Measurements from ENCODE around the gene ADGRG6. TPM values are rescaled to one million over a fixed set of nuclear protein-coding genes. Genes with fewer than 3 reads are reported as not detected.

ADGRG6 gene
- total RNA-seq, 1 donor from 2014 or later: 145 TPM

DNA sequence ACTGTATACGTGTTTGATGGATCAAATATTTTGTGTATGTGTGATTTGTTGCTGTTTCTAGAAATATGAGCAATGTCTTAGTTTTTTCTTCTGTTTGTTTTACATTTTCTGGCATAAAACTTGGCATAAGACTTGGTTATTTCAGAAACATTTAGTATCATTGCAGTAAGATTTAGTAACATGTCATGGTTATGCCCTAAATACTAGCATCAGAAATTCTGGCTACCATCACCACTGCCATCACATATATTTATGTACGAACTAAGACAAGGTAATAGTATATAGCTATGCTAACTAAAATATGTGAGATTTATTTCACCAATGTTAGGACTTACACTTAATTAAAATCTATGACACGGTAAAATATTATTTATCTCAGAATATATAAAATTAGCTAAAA is 10.3 kb upstream of the ADGRG6 start:
- no peak for DNase-seq (ENCODE audit: low spot score)

DNA sequence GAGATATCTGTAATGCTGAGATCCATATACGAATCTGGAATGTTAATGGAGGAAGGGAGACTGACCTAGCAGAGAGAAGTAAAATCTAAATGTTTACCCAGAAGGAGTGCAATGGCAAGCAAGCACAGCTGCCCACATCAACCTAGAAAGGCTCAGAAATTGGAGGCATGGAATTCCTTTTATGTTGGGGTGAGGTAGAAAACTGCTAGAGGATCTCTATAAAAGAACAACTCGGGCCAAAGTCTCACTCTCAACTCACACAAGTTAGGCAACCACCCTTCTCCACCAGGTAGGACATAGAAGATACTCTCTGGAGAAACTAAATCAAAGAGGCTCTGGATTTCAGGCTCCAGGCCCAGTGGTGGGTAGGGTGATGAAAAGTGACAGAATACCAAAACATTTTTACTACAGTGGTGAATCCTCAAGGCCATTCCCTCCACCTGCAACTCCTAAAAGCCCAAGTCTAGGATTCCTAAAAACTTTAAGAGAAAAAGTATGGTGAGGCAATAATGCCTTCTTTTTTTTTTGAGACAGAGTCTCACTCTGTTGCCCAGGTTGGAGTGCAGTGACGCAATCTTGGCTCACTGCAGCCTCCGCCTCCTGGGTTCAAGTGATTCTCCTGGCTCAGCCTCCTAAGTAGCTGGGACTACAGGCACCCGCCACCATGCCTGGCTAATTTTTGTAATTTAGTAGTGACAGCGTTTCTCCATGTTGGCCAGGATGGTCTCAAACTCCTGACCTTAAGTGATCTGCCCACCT is 9.5 kb upstream of the ADGRG6 start:
- DNase-seq (ENCODE audit: low spot score): no peak

DNA sequence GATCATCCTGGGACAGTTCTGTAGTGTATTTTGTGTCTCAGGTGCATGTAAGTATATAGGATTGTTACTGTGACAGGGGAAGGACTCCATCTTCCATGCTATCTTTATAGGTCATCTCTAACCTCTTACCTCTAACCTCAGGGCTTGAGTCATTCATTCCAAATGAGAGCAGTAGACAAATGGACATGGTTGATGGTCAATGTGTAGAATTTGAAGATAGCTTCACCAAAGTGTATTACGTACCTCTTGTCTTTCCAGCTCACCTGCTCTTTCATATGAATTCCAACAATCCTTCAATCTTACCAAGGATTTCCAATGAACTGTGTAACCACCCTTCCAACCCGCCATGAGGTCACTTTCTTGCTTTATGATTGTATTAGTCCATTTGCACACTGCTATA is 8.7 kb upstream of the ADGRG6 start:
- DNase-seq (ENCODE audit: low spot score): no peak

DNA sequence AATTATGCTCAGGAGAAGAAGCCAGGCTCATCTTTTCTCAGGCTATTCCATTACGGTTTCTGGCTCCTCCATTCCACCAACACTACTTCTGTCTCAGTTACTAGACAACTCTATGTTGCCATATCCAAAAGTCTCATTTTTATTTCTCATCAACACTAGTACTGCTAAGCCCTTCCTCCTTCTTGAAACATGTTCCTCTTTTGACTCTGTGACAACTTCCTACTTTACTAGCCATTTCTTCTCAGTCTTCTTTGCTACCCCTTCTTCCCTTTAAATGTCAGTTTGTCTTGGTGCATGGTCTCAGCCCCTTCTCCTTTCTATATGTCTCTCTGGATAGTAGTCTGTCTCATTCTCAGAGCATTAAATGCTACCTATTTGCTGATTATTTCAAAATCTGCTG is 7.1 kb upstream of the ADGRG6 start:
- no peak for DNase-seq (ENCODE audit: low spot score)

DNA sequence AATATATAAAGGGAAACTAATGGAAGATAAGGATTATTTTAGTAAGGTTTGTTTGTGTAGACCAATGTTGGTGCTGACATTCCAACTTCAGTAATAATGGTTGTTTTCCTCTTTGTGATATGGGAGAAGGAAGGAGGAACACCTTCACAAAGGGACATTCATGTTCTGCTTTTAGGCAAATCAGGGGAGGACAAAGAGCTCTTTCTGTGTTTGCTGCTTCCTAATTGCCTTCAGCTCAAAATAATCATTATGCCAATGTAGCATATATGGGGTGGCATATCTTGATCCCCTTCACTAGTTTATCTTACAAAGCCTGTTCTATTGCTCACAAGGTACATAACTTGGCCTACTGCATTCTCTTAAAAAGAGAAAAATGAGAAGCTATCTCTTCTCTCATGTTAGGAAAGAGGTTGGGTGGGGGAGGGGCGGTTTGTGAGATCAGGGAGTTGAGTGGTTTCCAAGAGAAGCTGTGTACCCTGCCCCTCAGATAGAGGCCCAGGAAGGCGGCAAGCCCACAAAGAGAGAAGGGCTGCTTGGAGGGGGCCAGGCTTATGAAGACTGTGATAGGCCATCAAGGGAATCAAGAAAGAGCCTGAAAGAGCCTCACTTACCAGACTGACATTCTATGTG is 4.7 kb upstream of the ADGRG6 start:
- no peak for DNase-seq (ENCODE audit: low spot score)

DNA sequence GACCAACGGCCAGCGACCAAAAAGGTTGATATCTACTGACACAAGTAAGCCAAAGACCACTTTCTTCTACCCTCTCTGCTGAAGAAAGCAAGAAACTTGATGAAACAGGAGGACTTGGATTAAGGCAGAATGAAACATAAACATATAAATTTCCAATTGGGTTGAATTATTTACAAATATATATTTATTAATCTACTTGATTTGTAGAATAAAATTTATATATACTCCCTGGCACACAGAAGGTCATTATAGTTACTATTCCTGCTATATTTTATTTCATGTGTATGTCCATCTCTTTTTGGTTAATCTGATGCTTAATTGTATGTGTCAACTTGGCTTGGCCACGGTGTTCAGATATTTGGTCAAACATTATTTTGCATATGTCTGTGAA is 4.2 kb upstream of the ADGRG6 start:
- no peak for DNase-seq (ENCODE audit: low spot score)

DNA sequence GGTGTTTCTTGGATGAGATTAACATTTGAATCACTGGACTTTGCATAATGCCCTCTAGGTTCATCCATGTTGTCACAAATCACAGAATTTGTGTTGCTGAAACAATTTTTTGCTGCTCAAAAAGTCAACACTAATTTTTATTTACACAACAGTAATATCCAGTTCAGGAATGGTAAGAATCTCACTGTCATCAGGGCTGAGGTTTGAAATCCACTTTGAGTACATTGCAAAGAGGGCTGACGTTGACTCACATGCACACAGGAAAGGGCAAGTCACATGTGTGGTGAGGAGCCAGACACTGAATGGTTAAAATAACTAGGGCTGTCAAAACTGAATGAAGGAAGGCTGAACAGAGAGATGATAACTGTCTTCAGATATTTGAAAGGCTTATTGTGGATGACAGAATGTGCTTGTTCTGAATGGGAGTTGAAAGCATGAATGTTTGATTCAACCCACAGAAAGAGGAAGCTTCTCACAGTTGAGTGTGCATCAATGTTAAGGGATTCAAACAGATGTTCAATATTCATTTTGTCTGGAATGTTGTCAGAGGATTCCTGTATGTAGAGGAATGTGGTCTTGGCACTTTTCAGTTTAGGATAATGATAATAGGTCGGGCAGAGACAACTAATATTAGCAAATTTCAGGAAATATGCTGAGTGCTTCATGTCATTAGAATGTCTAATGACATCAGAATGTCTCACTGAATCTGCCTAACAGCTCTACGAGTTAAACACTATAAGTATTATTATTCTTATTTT is 3.6 kb upstream of the ADGRG6 start:
- DNase-seq (ENCODE audit: low spot score): no peak

DNA sequence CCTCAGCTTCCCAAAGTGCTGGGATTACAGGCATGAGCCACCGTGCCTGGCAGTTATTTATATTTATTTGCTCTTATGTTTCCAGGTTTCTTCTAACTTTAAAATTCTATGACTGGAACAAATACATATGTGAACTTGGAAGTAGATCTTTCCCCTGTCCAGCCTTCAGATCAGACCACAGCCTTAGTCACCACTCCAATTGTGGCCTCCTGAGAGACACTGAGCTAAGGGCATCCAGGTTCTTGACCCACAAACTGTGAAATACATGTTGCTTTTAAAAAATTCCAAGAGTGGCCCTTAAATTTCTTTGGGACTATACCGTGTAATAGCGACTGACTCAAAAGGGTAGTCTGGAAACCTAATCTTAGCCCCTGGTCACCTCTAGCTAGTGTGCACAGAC is 1.5 kb upstream of the ADGRG6 start:
- no peak for DNase-seq (ENCODE audit: low spot score)

DNA sequence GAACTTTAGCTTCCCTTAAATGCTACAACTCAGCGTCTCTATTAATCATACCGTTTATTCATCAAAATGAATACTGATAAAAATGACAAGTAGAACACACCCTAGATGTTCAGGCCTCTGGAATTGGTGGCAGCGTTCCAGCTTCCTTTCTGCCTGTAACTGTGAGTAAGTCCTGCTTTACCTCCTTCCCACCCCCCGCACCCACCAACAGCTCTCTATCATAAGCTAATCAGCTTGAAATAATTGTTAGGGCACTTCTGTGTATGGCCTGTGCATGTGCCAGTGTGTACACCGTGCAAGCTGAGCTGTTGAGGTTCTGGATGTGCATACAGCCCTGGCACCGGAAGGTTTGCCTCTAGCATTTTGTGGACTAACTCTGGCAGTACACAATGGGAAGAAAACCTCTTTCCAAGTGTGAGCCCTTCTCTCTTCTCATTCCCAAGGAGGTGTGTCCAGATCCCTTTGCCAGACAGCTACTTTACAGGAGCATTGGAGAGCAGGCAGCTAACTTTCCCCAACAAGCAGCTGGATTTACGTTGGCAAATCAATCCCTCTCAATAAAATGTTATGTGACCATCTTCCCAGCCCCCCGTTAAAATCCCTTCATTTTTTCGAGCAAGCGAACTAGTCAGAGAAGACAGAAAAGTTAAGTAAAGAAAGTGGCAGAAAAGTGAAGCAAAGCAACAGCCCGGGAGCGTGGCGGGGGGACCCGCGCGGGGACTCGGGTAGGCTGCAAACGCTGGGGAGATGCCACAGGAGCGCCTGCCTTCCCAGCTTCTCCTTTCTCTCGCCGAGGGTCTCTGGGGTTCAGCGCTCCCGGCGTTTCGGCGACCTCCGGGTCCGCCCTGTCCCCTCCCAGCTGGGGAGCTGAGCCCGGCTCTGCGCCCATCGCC is 803 bp upstream of the ADGRG6 start:
- DNase-seq (ENCODE audit: low spot score): peak; percentile 68

DNA sequence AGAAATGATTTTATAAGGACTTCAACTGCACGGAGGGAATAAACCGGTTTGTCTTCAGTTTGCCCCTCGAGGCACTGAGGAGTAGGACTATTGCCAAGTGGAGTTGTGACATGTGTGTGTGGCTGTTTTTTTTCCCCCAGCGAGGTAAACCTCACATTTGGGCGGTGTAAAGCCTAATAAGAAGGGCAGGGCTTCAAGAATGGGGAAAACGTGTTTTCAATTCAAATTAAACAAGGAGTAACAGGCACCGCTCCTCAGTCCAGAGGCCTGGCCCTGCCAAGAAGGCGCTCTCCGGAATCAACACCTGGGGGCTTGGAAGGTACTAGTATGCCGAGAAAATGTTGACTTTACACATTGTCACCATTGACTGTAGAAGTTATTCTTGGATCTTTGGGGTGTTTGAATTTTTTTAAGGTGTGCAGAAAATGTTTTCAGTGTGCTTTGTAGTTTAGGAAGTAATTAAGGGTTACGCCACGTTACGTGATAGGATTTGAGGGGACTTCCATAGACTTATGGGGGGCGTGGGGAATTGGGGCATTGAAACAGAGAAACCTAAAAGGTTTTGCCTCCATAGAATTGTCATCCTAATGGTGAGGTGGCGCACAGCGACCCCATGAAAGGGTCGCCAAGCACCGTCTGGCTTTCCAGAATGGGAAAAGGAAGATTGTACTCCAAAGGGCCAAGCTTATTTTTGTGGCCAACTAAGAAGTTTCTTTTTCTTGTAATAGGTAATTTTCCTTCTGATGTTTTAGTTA is 791 bp downstream of the ADGRG6 start:
- DNase-seq (ENCODE audit: low spot score): peak; percentile 73

DNA sequence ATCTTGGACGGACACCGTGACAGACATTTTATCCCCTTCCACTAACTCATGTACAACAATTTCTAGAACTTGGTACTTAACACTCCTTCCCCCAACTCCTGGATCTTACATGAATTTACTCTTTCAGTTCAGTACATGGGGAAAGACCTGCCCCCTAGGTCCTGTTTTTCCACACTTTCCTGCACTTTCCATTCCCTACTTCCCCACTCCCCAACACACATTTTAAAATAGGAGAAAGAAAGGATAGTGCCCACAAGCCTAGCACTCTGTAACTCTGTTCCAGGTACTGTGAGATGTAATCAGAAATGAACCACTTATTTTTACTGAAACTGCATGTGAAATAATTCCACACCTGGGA is 1.3 kb downstream of the ADGRG6 start:
- DNase-seq (ENCODE audit: low spot score): no peak

DNA sequence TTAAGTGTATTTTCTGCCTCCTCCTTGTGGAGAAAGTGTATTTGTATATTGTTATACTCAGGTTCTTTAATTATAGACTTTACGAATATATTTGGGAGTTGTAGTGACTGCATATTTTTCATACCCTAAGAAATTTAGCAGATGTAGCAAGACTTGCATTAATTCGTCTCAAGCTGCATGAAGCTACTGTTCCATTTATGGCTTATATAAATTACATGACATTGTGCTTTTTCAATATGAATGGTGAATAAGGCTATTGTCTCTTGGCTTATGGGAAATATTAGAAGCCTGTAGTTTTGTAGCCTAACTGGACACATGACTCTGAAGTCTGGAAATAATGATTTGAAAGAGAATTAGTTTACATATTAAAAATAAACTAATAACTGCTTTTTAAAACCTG is 2.4 kb downstream of the ADGRG6 start:
- DNase-seq (ENCODE audit: low spot score): no peak

DNA sequence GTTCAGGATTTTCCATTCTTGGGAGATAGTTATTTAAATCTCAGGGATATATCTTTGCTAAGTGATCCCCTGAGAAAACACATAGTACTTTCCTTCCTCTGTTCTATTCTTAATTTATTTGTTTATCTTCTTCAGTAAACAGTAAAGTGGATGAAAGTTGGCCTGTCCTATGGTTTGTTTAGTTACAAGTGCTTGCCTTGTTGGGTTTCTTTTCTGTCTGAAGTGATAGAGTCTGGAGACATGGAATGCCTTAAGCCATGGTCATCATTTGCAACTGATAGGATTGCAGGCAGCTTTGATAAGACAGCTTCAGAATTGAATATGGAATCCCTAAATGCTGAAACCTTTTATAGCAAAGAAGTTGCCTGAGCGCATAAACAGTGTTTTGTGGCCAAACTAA is 4.9 kb downstream of the ADGRG6 start:
- DNase-seq (ENCODE audit: low spot score): no peak

DNA sequence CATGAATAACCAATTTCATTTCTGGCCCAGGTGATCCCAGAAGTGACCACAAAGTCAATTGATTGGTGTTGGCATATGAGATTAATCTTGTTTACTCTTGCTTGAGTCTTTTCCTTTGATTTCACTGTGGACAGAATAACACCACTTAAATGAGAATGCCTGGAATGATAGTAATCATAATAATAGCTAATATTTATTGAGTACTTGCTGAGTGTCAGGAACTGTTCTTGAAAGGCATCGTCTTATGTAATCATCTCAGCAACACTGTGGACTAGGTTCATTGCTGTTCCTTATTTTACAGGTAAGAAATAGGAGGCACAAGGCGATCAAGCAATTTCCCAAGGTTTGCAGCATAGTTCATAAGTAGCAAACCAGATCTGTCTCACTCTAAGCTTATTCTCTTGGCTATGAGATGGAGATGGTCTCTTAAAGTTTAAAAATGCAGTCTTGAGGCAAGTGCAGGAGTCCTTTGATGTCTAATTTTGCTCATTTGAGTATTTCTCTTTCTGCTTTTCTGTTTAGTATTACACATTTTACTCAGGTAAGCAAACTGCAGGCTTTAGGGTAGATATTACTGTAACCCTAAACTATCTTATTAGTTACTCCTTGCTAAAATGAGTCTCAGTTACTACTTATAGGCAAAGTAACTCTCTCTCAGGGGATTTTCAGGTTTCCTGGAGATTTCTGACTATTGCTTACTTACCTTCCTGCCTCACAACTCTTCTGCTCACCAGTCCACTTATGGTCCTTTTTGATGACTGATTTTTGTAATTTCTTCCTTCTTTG is 6.3 kb downstream of the ADGRG6 start:
- DNase-seq (ENCODE audit: low spot score): no peak

DNA sequence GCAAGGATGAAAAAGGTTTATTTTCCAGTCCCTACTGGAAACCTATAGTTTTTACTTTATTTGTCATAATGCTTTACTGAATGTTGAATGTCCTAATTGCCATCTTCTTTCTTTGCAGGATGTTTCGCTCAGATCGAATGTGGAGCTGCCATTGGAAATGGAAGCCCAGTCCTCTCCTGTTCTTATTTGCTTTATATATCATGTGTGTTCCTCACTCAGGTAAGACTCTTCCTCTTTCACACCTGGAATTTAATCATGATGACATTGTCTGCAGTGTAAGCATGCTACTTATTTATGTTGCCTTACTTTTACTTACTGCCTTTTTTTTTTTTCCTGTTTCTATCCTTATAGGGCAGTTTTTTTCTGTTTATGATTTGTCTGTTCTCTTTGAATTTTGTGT is 7.6 kb downstream of the ADGRG6 start:
- DNase-seq (ENCODE audit: low spot score): no peak

DNA sequence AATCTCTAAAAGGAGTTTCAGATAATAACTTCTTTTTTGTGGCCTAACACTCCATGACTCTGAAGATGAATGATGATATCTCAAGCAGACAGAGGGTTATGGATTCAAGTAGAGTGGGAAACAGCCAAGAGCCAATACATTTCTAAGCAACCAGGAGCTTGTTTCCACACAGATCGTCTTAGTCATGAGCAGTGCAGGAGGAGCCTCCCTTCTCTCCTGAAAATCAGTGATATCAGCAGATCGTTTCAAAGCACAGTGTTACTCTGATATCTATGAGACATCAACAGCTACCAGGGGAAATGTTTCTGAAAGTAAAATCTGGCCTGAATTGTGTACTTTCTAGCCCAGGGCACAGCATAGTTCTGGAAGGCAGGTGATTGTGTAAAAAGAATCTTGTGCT is 11.5 kb downstream of the ADGRG6 start:
- DNase-seq (ENCODE audit: low spot score): no peak

DNA sequence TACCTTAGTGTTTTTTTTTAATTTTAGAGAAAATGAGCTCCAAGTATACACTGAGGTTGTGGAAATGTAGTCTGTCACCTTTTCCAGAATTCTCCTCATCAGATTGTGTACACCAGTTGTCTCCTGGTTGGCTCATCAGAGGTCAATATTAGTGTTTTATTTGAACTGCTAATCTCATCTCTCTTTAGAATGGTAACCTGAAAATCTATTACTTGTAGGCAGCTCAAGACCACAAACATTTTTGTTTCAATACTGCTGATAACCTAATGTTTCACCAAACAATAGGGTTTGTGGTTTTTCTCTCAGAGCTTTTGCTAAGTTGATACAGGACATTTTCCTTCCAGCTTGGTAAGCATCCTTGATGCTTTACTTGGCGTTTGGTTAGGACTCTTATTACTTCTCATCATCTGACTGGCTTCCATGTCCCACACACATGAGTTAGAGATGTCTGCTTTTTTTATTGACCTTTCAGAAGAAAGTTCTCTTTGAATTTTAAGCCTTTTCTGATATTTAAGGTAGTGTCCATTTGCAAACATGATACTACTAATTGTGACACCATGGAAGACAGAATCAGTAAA is 15.1 kb downstream of the ADGRG6 start:
- no peak for DNase-seq (ENCODE audit: low spot score)

DNA sequence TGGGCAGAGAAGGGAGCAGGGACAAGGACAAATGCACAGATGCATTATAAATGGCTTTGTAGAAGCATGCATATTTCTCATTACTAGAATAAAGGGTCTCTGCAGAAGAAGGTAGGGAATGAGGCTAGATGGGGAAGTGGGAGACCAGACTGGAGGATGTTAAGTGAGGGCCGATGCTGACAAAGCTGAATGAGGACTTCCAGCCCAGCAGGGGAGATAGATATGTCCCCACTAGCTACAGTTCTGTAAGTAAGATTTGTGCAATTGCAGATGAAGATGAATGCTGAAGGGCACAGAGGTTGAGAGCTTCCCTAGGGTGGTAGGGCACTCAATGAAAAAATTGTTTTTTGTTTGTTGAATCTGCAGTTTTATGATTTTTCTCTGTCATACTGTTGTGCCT is 16.9 kb downstream of the ADGRG6 start:
- no peak for DNase-seq (ENCODE audit: low spot score)

DNA sequence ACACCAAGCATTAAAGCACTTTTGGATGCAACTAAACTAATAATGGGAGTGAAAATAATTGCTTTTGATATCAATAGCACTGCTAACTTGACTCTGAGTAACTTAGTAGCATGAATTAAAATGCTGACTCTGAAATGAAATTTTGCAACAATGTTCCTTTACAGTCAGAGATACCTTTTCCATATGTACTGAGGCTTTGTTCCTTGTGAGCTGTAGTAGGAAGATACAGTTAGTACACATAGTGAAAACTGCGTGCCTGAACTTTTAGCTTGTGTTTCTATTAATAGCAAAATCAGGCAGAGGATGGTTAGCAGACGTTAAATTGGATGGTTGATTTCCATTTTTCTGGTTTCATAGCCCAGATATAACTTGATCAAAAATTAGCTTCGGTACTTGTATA is 18.6 kb downstream of the ADGRG6 start:
- DNase-seq (ENCODE audit: low spot score): no peak

DNA sequence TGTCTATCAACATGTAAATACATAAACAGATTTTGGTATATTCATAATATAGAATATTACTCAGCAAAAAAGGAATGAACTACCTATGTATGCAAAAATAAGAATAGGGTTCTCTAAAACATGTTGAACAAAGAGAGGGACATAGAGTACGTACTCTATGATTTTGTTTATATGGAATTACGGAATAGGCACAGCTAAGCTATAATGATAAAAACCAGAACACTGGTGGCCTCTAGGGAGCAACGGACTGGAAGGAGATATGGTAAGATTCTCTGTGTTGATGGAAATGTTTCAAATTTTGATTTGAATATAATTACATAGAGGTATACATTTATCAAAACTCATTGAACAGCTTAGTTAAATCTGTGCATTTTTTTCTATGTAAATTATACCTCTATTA is 19.6 kb downstream of the ADGRG6 start:
- DNase-seq (ENCODE audit: low spot score): no peak

All from ureter (tissue), 1 donor.